Skeletal muscle cell (primary cell): ENCODE measurements around the gene SLC4A1.

ENCODE experiments used
- DNase-seq: peaks from one replicate; pipeline ENCODE4 v3.0.0-alpha.2; 2010; ENCODE audit warnings: low read depth
- H3K4me3 ChIP-seq: 2 replicates; pipeline ENCODE4 v1.5.1; 2011; ENCODE audit warnings: low read depth, mild to moderate bottlenecking, control low read depth, low read length, moderate library complexity

The SLC4A1 gene

DNA sequence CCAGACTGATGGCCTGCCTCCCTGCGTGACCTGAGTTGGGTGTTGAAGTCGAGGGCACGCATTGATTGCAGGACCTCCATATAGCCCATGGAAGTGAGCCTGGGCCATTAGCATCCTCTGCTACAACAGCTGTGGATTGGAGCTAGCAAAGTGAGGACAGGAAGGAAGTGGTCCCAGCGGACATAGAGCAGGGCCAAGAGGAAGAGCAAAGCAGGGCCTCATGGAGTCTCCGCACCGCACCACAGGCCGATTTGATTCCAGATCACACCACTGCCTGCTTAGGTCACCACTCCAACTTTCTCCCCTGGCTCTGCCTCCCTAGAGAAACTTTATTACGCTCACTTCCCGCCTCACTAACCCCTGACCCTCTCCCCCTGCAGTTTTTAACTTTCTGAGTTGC is 37.8 kb downstream of the SLC4A1 start:
- H3K4me3 ChIP-seq = no peak overlapping the region
- no peak for DNase-seq

DNA sequence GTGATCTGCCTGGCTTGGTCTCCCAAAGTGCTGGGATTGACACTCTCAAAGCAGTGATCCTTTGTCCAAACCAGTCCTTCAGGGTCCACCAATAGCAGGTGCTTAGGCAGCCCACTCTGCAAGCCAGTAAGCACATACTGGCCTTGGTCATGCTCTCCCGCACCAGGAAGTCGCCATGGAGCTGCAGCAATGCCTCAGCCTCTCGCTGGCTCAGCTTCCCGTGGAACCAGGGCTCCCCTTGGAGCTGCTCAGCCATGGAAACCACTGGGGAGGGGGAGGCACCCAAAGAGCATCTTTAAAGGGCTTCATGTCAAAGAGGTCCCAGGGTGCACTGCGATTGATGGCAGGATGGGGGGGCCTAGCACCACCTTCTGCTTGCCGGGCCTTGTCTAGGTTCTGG is 38.8 kb downstream of the SLC4A1 start:
- no peak for DNase-seq
- no peak overlapping the region for H3K4me3 ChIP-seq

DNA sequence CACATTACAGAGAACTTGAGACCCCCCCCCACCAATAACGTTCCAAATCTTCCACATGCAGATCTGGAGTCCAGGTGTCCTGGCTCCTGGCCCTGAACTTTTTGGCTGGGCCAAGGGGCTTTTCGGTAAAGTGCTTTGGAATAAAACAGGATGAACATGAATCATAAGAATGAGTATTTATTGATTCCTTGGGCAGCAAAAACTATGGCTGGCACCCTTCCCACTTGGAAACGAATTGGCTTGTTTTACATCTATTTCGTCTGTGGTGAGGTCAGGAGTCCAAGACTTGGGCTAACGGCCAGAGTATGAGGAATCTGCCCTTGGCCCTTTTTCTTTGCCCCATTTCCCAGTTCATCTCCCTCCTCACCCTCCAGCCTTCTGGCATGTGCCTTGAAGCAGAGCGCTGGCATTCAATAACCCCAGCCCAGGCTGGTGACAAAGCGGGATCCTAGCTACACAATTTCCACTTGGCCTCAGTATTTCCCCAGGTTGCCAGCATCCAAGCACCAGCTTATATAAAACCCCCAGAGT is 44.3 kb downstream of the SLC4A1 start:
- no peak overlapping the region for H3K4me3 ChIP-seq
- DNase-seq = no peak

DNA sequence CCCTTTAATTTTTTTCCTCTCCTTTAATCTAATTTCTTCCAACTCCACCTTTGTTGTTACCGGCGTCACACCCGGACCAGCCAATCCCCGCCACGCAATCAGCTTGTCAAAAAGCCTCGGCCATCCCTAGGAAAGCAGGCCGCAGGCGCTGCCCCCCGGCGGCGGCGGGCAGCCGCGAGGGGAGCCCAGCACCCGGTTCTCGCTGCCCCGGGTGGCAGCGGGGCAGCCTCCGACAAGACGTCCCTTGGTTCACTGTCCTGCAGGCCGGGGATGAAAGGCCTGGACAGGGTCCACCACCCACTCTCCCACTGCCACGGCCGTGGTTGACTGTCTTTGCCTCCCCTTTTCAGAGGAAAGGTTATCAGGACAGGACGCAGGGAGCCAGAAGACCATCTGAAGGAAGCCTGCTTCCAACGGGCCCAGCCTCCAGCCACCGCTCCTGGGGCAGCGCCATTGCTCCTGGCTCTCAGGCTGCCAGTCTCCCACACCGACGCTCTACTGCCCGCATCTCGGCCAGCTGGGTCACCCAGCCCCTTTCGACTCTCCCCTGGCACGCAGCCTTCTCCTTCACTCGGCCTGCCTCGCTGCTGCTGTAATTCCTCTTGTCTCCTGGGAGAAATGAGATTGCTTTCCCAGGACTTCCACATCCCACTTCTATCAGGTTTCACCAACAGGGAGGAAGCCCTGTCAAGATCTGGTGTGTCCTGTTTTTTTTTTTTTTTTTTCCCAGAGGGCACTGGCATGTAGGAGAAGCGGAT is 45.6 kb downstream of the SLC4A1 start:
- DNase-seq = peak; percentile 75
- H3K4me3 ChIP-seq = peak overlapping the region; percentile 90

DNA sequence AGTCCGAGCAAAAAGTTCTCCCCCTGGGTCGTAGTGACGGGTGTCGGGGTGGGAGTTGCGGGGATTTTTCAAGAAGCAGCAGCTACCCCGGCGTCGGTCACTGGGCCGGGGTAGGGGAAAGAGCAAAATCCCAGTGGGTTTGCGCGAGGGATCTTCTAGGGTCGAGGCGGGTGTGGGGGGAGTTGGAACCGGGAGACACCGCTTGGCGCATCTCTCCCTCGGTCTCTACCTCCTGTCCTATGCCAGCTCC is 46.1 kb downstream of the SLC4A1 start:
- DNase-seq = no peak
- peak overlapping the region; percentile 90 for H3K4me3 ChIP-seq

DNA sequence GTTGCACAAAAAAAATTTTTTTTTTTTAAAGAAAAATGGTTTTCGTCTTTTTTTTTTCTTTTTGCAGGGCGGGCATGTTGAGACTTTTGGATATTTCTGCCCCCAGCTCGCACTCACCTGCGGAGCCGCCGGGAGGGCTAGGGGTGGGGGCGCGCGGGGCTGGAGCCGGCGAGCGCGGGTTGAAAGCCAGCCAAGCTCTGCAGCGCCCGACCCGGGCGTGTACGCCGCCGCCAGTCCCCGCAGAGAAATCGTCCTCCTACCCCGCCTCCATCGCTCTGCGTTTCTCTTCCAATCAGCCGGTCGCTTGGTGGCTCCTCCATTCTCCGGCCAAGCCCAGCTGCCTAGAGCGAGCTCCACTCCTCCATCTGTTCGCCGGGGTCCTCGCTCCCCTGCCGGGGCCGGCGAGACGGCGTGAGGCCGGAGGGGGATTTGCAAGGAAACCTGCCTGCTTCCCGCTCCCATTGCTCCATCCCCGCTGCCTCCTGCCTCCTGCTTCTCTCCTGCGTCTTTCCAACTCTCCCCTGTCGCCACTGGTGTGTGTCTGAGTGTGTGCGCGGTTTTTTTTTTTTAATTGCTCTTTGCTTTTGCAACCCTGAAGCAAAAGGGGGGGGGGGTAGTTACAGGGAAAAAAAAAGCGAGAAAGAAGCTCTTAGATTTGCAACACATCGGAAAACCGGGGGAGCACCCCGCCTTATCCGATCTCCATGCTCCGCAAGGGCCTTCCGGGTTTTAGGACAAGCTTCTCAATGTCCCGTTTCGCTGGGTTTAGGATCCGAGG is 46.7 kb downstream of the SLC4A1 start:
- H3K4me3 ChIP-seq = peak overlapping the region; percentile 90
- peak; percentile 68 for DNase-seq

DNA sequence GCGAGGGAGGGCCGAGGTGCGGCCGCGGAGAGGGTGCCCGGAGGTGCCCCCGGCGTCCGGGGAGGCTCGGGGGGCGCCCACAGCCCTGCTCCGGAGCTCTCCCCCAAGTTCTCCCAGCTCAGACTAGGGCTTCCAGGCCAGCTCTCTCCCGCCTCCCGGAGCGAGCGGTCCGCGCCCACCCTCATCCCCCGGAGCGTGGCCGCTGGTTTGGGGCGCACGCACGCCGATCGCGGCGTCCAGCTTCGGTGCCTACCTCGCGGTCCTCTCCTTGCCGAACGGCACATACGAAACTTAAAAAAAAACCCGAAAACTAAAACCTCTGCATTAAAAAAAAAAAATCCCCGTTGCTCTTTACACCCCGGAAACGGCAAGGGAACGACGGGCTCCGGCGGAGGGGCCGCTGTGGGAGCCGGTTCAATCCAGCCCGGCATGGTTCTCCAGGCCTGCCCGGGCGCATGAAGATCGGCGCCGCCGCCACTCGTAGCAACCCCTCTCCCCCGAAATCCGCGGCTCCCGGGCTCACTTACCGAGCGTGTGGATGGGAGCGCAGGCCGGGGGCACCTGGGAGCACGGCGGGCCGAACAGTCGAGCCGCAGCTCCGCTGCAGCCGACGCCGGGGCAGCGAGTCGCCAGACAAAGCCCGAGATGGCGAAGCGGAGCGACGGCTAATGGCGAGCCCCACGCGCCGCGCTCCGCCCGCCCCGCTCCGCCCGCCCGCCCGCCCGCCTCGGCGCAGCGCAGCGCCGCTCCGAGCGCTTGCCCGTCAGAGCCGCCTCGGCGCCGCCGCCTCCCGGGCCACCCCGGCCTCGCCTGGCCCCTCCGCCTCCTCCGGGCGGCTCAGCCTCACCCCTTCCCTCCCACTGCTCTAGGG is 47.5 kb downstream of the SLC4A1 start:
- no peak for DNase-seq
- peak overlapping the region; percentile 90 for H3K4me3 ChIP-seq

DNA sequence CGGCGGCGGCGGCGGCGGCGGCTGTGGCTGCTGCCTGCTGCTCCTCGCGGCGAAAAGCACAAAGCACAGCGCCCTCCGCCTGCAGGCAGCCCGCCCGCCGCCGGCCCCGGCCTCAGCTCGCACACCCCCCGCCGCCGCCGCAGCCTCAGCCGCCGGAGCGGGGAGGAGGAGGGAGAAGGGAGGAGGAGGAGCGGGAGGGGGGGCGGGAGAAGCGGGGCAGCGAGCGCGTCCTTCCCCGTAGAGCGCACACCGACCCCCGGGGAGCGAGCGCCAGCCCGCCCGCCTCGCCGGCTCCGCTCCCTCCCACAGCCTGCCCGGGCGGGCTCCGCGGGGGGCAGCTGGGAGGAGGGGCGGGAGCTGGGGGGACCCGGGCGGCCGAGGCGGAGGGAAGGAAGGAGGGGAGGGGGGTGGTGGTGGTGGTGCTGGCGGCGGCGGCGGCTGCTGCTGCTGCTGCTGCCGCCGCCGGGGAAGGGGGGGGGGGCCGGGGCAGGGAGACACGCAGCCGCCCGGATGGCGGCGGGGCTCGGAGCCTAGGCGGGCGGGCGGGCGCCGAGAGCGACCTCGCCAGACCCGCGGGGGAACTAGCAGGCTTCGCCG is 48.2 kb downstream of the SLC4A1 start, which contains the start of gene UBTF:
Gene UBTF (minus strand): TSS at position 60 of the 597 bp plus-strand sequence. CDS start 1,446 bp downstream, outside the sequence.
- DNase-seq = no peak
- peak within 1 kb of the TSS; percentile 90 for H3K4me3 ChIP-seq

DNA sequence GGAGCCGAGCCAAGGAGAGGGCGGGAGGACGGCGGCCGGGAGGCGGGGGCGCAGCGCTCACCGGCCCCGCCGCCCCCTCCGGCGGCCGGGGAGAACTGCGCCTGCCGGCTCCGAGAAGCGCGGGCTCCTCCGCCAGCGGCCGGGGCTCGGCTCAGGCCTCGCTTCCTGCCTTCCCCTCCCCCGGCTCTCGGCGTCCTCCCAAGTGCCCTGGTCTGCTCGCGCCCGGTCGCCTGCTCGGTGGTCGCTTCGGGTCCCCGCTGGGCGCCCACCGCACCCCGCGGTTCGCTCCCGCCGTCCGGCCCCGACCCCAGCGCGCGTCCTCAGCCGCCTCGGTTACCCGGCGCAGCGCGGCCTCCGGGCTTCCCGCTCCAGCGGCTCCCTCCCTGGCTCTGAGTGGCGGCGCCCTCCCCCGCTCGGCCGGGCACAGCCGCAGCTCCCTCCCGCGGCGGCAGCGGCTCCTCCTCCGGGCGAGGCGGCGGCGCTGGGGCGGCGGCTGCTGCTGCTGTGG is 48.8 kb downstream of the SLC4A1 start:
- no peak for DNase-seq
- peak overlapping the region; percentile 90 for H3K4me3 ChIP-seq

DNA sequence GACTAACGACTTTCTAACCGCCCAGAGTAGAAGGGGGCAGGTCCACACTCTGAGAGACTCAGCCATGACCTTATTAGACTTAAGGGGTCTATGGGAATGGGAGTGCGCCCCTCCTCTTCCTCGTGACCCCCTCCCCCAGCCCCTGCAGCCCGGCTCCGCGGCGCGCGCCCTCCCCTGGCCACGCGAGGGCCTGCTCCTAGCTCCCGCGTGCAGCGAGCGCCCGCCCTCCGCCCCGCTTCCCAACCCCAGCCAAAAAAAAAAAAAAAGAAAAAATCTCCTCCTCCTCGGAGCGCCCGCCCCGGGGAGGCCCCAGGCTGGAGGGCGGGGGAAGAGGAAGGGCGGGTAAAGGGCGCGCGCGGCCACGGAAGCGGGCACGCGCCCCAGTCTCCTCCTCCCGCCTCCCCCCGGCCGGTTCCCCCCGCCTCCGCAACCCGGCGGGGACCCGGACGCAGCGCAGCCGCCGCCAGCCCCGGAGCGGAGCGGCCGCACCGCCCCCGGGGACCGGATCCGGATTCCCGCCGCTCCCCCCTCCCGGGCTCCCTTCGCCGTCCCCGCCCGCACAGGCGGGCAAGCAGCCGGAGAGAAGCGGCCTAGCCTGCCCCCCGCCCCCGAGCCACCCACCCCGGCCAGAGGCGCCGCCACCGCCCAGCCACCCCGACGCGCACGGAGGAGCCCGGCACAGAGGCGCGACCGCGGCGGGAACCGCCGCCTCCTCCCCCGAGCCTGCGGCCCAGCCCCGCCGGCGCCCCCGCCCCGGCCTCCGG is 49.4 kb downstream of the SLC4A1 start:
- peak overlapping the region; percentile 90 for H3K4me3 ChIP-seq
- DNase-seq = peak; percentile 53

DNA sequence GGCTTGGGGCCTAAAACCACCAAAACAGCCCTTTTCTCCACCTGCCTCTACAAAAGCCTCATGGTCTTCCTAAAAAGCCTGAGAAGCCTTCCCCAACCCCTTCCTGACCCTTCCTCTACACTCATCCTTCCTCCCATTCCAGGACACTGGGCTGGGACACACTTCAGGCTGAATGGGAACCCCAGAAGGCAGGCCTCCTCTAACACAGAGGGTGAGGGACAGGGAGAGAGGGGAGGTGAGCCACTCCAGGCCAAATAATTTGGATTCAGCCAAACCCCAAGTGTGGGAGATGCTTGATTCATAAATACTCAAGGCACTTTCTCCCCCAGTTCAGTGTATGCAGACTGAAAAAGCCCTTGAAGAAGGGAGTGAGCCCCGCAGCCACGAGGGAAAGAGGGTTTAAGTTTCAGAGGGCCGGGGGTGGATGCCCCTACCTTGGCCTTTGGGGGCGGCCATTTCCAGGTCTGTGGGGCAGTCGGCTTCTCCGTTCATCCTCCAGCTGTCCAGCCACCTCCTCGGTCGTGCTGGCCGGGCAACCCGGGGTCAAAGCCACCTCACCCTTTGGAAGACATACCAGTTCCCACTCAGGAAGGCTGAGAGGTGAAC is 50.1 kb downstream of the SLC4A1 start:
- peak overlapping the region; percentile 90 for H3K4me3 ChIP-seq
- DNase-seq = no peak

DNA sequence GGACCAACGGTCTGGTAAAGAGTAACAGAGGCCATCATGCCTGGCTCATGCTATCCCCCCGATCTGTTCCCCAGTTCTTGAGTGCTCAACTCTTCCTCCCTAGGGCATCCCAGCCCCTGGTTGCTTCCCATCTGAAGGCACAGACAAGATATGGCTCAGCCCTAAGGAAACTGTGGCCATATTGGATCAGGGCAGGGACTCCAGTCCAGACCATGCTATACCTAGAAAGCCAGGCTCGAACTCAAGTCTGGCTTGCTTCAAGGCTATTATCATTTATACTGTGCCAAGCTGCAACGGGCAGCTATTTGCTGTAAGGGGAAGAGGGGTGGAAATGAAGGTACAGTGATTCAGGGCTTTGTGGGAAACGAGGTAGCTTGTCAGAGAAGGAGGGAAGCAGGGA is 51.2 kb downstream of the SLC4A1 start:
- H3K4me3 ChIP-seq = no peak overlapping the region
- DNase-seq = no peak

DNA sequence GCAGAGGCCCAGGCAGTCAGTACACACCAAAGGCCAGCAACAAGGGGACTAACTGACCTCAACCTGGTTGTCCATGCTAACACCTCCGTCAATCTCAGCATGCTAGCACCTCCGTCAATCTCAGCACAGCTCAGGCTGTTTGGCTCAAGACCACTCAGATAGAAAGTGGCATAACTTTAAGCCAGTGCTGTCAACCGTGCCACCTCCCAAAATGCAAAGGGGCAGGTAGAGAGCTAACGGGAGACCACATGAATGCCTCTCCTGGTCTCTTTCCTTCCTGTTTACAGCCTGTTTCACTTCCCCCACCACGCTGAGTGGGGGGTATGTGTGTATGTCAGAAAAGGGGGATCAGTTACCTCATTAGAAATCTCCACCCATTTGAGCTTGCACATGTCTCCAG is 51.8 kb downstream of the SLC4A1 start:
- DNase-seq = no peak
- no peak overlapping the region for H3K4me3 ChIP-seq

DNA sequence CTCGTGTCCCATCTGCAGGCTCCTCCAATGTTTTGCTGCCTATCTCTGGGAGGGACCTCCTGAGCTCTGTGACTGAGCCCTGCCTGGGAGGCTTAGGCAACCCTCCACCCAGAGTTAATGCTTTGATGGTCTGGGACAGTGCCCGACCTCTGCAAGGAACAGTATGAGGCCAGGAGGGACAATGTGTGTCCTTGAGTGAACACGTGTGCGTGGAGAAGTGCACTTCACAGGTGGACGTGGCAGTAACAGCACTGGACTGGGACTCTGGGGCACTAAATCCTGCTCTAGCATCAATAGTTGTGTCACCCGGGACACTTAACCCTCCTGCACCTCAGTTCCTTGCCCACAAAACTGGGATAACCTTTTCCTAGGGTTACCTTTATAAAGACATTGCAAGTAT is 53.0 kb downstream of the SLC4A1 start:
- no peak overlapping the region for H3K4me3 ChIP-seq
- DNase-seq = no peak

DNA sequence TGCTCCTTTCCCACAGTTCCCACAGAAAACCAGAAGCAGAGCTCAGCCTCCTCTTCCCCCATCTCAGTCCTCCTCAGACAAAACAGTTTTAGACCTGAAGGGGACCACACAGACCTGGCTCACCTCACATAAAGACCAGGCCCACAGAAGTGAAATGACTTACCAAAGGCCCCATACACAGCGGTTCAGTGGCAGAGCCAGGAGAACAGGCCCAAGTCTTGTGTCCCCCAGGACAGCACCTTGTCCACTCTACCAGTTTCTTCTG is 53.8 kb downstream of the SLC4A1 start:
- no peak overlapping the region for H3K4me3 ChIP-seq
- DNase-seq = no peak

DNA sequence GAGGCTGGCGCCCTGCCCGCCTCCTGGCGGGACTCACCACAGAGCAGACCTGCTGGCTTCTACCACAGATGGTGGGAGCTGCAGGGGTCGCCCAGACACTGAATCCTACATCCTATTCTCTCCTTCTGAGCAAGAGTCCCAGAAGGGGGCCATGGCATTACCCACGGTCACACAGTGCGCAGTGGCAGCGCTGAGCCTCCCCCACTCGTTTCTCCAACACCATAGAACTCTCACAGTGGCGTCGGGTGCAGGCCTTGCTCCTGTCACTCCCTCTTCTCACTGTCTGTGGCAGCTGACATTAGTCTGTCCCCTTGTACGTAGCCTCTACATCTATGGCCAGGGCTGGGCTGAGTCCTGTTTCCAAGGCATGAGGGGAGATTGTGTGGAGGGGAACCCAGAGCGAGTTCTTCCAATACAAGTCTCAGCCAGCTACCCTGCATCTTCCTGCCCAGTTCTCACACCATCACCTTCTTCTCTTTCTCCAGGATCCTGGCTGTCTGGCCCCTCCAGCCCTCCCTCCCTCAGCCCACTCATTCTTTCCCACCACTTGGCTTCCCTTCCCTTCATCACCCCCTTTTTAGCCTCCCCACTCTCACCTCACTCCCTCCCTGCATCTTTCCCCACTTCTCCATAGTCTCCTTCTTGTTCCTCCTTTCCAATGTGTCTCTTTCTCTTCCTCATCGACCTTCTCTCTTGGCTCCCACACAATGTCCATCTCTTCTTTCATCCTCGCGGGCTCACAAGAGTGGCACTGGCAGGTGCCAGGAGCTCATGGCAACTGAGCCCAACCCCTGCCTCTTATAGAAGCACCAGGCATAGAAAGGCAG is 54.3 kb downstream of the SLC4A1 start:
- DNase-seq = no peak
- no peak overlapping the region for H3K4me3 ChIP-seq

DNA sequence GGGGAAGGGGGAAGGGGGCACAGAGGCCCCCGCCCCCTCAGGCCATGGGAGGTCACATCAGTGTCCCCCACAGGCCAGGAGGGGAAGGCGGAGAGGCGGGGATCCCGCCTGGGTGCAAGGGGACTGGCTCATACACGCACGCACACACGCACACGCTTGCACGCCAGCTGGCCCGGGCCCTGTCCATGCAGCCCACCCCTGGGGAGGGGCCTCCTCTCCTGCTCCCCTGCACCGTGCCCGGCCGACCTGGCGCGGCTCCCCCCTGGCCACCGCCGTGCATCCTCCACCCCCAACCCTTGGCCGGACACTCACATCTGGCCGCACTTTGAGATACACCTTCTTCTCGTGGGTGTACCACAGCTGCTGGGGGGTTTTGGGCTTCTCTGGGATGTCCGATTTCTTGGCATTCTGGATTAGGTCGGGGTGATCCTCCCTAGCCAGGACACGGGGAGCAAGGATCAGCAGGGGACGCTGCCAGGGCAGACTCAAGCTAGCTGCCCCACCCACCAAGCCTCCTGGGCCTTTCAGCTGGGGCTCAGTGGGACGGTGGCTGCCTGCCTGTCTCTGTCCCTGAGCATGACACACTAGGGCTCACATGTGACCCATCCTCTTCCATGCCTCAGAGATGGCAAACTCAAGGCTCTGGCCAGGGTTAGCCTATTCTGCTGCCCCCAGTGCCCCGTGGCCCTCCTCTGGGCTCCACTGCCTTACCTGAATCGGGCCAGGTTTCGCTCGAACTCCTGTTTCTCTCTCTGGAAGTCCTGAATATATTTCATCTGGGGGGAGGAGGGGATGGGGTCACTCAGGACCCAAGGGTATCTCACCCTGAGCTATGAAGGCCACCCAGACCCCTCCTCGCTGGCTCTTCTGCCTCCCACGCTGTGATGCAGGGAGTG is 55.2 kb downstream of the SLC4A1 start:
- no peak for DNase-seq
- H3K4me3 ChIP-seq = no peak overlapping the region
